ENCODE measurements around the gene ALPG.
"Not testable (repeated sequence)": the region's sequence is repeated elsewhere in the genome, so short reads cannot be mapped to it uniquely, and the experiment has no call there.

ALPG gene

GRCh38 chr2:232398293-232399034 lies 8.2 kb upstream of the ALPG start:
- no peak for ATAC-seq

- no peak for ATAC-seq
Measured at GRCh38 chr2:232400256-232401015, 6.2 kb upstream of the ALPG start.

- no peak for ATAC-seq
Measured at GRCh38 chr2:232402518-232402917, 4.1 kb upstream of the ALPG start.

- ATAC-seq, result no peak
Measured at GRCh38 chr2:232405943-232406510, 617 bp upstream of the ALPG start.

GRCh38 chr2:232407428-232408150 lies 945 bp downstream of the ALPG start:
- not testable (repeated sequence) for ATAC-seq

GRCh38 chr2:232408269-232408668 lies 1.6 kb downstream of the ALPG start:
- ATAC-seq, result not testable (repeated sequence)

- not testable (repeated sequence) for ATAC-seq
Measured at GRCh38 chr2:232409617-232410016, 3.0 kb downstream of the ALPG start.

GRCh38 chr2:232410238-232410900 lies 3.7 kb downstream of the ALPG start:
- no peak for ATAC-seq

- no peak for ATAC-seq
Measured at GRCh38 chr2:232411901-232412629, 5.4 kb downstream of the ALPG start.

- ATAC-seq, result no peak
Measured at GRCh38 chr2:232412986-232413385, 6.3 kb downstream of the ALPG start.

- no peak for ATAC-seq
Measured at GRCh38 chr2:232415138-232415690, 8.6 kb downstream of the ALPG start.

GRCh38 chr2:232415736-232416520 lies 9.3 kb downstream of the ALPG start:
- ATAC-seq, result no peak

- ATAC-seq, result no peak
Measured at GRCh38 chr2:232416521-232417470, 10.2 kb downstream of the ALPG start.

- no peak for ATAC-seq
Measured at GRCh38 chr2:232417489-232417888, 10.8 kb downstream of the ALPG start.

GRCh38 chr2:232418056-232418455 lies 11.4 kb downstream of the ALPG start:
- ATAC-seq, result no peak

- ATAC-seq, result no peak
Measured at GRCh38 chr2:232418466-232419244, 12.0 kb downstream of the ALPG start.

GRCh38 chr2:232419245-232420072 lies 12.8 kb downstream of the ALPG start:
- no peak for ATAC-seq

- no peak for ATAC-seq
Measured at GRCh38 chr2:232420073-232420454, 13.4 kb downstream of the ALPG start.
